ENCODE data around the gene INTS14.
A peak's percentile ranks its signal among the peaks of the same experiment; 100 is the strongest.
"Not testable (repeated sequence)": the region's sequence is repeated elsewhere in the genome, so short reads cannot be mapped to it uniquely, and the experiment has no call there.

Gene INTS14

DNA sequence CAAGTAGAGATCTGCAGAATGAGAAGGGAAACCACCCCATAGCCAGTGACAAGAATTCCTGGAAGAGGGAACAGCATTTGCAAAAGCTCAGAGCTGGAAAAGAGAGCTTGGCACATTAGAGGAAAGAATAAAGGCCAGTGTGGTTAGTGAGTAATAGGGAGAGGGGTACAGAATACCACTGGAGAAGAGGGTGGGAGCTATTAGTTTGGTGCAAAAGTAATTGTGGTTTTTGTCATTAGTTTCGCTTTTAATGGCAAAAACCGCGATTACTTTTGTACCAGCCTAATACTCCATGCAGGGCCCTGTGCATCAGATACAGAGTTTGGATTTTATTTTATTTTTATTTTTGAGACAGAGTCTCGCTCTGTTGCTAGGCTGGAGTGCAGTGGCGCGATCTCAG, 20.6 kb upstream of the INTS14 start:
- no peak for DNase-seq (ENCODE audit: low spot score)

DNA sequence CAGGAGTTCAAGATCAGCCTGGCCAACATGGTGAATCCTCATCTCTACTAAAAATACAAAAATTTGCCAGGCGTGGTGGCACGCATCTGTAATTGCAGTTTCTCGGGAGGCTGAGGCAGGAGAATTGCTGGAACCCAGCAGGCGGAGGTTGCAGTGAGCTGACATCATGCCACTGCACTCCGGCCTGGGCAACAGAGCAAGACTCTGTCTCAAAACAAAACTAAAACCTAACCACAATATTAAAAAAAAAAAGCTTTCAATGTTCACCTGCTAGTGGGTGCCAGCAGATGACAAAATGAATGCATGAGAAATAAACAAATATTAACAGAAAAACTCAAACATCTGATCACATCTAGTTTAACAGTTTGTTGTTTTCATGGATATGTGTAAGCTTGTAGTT, 19.8 kb upstream of the INTS14 start:
- DNase-seq (ENCODE audit: low spot score) = no peak

GRCh38 chr15:65629548-65629947, 18.6 kb upstream of the INTS14 start:
- DNase-seq (ENCODE audit: low spot score) = no peak

GRCh38 chr15:65626856-65627255, 15.9 kb upstream of the INTS14 start:
- no peak for DNase-seq (ENCODE audit: low spot score)

GRCh38 chr15:65623103-65623502, 12.2 kb upstream of the INTS14 start:
- no peak for DNase-seq (ENCODE audit: low spot score)

DNA sequence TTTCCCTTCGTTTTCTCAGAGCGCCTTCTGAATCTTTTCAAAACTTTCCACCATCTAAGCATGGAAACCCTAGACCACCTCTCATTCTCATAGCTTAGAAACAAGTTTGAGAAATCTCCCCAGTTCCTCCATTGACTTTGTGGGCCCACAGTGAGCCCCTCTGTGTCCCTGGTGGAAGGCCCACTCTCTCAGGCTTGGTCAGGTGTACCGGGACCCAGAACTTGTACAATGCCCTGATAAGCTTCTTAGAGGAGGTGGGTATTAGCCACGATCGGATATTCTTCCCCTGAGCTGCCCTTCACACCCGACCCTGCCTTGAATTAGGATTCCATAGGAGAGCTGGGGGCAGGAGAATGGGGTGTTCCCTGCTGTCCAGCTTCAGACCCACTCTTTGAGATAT, 10.7 kb upstream of the INTS14 start, which contains the start of gene SLC24A1:
SLC24A1 (plus strand) TSS at position 301 of the 400 bp plus-strand sequence. CDS start 2,143 bp downstream, outside the sequence.
- DNase-seq (ENCODE audit: low spot score) = no peak

DNA sequence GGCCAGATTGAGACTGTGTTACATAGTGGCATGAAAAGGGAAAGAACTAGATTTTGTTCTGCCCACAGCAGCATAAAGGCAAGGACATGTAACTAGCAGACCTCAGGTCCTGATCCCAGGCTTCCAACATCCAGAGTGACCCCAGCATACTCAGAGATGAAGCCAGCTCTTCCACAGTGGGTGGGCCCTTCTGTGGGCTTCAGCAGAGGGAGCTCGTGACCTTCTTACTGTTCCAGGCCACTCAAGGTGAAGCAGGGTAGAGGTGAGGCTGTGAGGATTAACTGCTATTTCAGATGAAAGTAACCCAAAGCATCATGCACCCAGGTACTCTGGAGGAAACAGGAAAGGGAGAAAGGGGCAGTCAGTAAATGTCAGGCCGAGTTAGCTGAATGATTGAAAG, 9.9 kb upstream of the INTS14 start:
- DNase-seq (ENCODE audit: low spot score) = no peak

- peak; percentile 69 for DNase-seq (ENCODE audit: low spot score)
These were observed 8.8 kb upstream of the INTS14 start for GRCh38 chr15:65619626-65620290.

- DNase-seq (ENCODE audit: low spot score) = no peak
These were observed 7.7 kb upstream of the INTS14 start for GRCh38 chr15:65618560-65619109.

DNA sequence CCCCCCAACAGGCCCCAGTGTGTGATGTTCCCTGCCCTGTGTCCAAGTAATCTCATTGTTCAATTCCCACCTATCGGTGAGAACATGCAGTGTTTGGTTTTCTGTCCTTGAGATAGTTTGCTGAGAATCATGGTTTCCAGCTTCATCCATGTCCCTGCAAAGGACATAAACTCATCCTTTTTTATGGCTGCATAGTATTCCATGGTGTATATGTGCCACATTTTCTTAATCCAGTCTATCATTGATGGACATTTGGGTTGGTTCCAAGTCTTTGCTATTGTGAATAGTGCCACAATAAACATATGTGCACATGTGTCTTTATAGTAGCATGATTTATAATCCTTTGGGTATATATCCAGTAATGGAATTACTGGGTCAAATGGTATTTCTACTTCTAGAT, 5.0 kb upstream of the INTS14 start:
- DNase-seq (ENCODE audit: low spot score) = not testable (repeated sequence)

GRCh38 chr15:65612949-65613744, 2.2 kb upstream of the INTS14 start:
- DNase-seq (ENCODE audit: low spot score) = no peak

DNA sequence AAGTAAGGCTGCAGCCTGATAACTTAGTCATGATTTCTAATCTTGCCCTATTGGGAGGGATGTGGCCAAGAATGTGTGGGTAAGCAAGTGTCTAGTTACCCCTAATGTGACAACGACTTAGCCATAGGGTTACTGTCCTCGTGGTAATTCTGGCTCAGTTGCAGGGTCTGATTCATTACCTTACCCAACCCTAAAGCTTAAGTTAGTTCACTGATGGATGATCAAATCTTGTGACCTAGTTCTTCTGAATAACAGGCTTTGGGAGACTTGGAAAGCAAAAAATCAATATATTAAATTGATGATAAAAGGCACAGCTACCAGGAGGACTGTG, 1.6 kb upstream of the INTS14 start:
- DNase-seq (ENCODE audit: low spot score) = no peak

- DNase-seq (ENCODE audit: low spot score) = peak; percentile 39
These were observed 1.1 kb upstream of the INTS14 start for GRCh38 chr15:65611888-65612615.

DNA sequence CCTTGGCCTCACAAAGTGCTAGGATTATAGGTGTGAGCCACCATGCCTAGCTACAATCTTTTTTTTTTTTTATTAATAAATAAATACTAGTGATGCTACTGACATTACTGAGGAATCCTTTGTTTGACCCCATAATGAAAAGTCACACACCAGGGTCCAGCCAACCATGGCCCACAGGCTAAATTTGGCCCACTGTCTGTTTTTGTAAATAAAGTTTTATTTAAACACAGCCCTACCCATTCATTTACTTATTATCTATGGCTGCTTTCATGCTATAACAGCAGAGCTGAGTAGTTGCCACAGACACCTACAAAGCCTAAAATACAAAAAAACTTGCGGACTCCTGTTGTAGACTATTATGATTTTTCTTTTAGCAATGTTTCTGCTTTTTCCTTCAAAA, 7.4 kb downstream of the INTS14 start:
- DNase-seq (ENCODE audit: low spot score) = no peak

GRCh38 chr15:65603134-65603533, 7.8 kb downstream of the INTS14 start:
- no peak for DNase-seq (ENCODE audit: low spot score)

DNA sequence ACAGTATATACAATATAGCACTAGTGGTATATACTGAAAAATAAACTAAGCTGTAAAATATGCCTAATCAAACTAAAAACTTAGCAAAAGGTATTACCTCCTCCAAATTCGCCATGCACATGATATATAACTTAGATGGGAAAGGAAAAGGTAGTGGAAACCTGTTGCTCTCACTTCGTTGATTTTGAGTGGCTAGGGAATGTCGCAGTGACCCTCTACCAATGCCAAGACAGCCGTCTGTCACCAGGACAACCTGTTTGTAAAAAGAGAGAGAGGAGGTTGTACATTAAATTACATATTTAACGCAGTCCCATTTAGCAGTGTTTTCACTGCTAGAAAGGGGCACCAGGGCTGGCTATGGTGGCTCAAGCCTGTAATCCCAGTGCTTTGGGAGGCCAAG, 11.3 kb downstream of the INTS14 start:
- no peak for DNase-seq (ENCODE audit: low spot score)

GRCh38 chr15:65598468-65598867, 12.5 kb downstream of the INTS14 start:
- no peak for DNase-seq (ENCODE audit: low spot score)

DNA sequence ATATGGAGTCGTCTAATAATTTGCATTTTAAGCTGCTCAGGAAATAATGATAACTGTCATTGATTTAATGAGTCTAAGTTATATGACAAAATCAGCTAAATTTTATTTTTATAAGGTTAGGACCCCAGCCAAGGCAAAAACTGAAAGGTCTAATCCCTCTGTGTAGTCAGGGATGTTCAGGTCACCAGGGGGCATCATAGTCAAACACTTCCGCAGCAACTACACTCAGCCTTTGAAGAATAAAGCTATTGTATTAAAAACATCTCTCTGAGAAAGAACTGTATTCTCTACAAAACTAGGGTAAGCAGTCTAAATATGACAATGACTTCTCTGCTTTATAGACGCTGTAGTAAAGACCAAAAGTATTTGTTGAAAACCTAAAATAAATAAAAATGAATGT, 15.0 kb downstream of the INTS14 start:
- DNase-seq (ENCODE audit: low spot score) = no peak

DNA sequence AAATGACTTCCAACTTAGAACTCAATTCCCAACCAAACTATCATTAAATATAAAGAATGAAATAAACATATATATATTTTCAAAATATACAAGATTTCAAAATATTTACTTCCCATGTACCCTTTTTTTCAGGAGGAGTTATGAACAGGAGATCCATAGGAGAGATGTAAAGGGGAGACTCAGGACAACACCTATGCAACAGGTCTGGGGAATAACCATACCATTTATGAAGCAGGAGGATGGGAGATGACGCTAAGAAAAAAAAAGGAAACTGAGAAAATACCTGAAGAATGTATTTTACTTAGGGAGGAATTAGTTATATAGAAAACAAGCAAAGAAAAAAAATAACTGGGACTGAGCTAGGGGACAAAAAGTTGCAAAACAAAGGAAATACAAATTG, 23.8 kb downstream of the INTS14 start:
- DNase-seq (ENCODE audit: low spot score) = no peak

DNA sequence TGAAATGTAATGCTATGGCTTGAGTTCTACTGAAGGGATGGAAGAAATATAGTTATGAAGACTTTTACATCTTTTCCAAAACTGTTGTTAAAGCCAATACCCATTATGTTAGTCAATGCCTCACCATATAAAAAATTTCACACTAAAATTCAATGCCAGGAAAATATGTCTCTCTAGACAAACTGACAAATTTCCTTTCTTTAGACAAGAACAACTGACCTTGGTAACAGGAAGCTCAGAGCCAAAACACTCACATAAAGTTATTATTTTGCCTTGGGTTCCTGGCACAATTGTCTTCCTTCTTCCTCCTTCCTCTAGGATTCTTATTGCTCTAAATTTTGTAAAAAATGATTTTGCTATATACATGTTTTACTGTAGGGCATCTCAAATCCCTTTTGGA, 26.7 kb downstream of the INTS14 start:
- no peak for DNase-seq (ENCODE audit: low spot score)

GRCh38 chr15:65583701-65584100, 27.2 kb downstream of the INTS14 start:
- DNase-seq (ENCODE audit: low spot score) = no peak

GRCh38 chr15:65580287-65580686, 30.6 kb downstream of the INTS14 start:
- peak; percentile 80 for DNase-seq (ENCODE audit: low spot score)
